Testis (tissue), 3 donors: Measurements from ENCODE around the gene IGSF21. TPM values are rescaled to one million over a fixed set of nuclear protein-coding genes. Genes with fewer than 3 reads are reported as not detected.

Experiments used
- DNase-seq: peaks from one replicate; pipeline ENCODE4 v3.0.0-alpha.2; 2019
- H3K27ac ChIP-seq, 2 donors: fragments of 200-600 bp; sonication (generic); one replicate each; pipeline ENCODE4 v1.5.1; 2019
- H3K27me3 ChIP-seq: fragments of 200-600 bp; sonication (generic); one replicate; pipeline ENCODE4 v1.5.1; 2019
- H3K36me3 ChIP-seq: fragments of 200-600 bp; sonication (generic); one replicate; pipeline ENCODE4 v1.5.1; 2017; ENCODE audit warnings: low read depth; ENCODE audit errors: missing control alignments
- H3K4me1 ChIP-seq: fragments of 200-600 bp; sonication (generic); one replicate; pipeline ENCODE4 v1.5.1; 2019
- H3K4me3 ChIP-seq, 2 donors: fragments of 200-600 bp; sonication (generic); one replicate each; pipeline ENCODE4 v1.5.1; 2017 to 2019
- H3K9me3 ChIP-seq: fragments of 200-600 bp; sonication (generic); one replicate; pipeline ENCODE4 v1.5.1; 2017
- POLR2A ChIP-seq: fragments of 450-650 bp; IDR thresholded peaks from one replicate; pipeline ENCODE4 v1.6.1; 2017; ENCODE audit warnings: antibody characterized with exemption, mild to moderate bottlenecking, moderate library complexity
- WGBS, 2 donors: methylation state at CpG; one replicate each; pipeline ENCODE4 v1.1.5; 2018; 5-methylcytosine and 5-hydroxymethylcytosine counted together
- intact Hi-C: fragments of 100-400 bp; cut with DNase I; formaldehyde crosslinking; loops from one replicate; pipeline ENCODE4 v1.15.1; 2023; ENCODE audit warnings: low total_unique reads
- polyA plus RNA-seq: library from polyadenylated mRNA; stranded (reverse); fragments of 350-450 nt; fragmentation: Illumina TruSeq; extraction: RNeasy Lipid Tissue Mini Kit (QIAGEN cat#74804); gene quantifications from one replicate; pipeline ENCODE4 v1.2.3, GENCODE V29; 2014; ENCODE audit warnings: low read depth, low replicate concordance; ENCODE audit not compliant: insufficient read depth
- total RNA-seq, 2 donors: library from RNA; depleted of rRNA; stranded (reverse); fragments of >200 nt; gene quantifications; one replicate each; pipeline ENCODE4 v1.2.3, GENCODE V29; 2016
- TF ChIP-seq, protein P1 (sequence below), 3 experiments: fragments of 450-650 bp in 2 of 3; fragments of 200-600 bp in 1 of 3; sonication (generic) in 1 of 3; IDR thresholded peaks; one replicate each; pipeline ENCODE4 v1.5.1; 2016 to 2019; ENCODE audit warnings: antibody characterized with exemption in 3 of 3, mild to moderate bottlenecking in 2 of 3, moderate library complexity in 1 of 3

Gene IGSF21
- total and polyA plus RNA-seq, 3 donors from 2014 or later, result 1.7 to 4.2 (median 2.9) TPM

DNA sequence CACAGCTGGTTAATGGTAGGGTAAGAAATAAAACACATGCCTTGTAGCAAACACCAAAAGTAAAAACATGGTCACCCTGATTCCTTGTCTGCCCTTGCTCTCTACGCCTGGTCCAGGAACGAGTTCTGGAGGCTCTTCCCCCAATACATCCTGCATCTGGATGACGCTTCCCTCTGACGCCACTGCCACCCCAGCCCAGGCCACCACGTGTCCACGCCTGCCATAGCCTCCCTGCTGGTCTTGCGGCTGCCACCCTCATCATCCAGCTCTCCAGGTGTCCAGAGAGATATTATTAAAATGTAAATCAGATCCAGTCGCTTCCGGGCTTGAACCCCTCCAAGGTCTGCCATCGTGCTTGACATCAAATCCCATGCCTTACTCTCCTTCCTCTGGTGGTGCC, 39.3 kb downstream of the IGSF21 start:
- no peaks in the 10 kb centered on the region for H3K36me3 ChIP-seq
- H3K27me3 ChIP-seq, result no peaks in the 10 kb centered on the region
- H3K4me1 ChIP-seq, result no peaks in the 10 kb centered on the region
- H3K9me3 ChIP-seq, result no peaks in the 10 kb centered on the region
- H3K4me3 ChIP-seq, result no peak overlapping the region
- 82 to 85% methylated on average over 10 of the region's 10 CpGs for WGBS, 2 donors
- intact Hi-C loops, result no loop called here
- no peak for TF ChIP-seq POLR2A
- TF ChIP-seq, protein P1, sequence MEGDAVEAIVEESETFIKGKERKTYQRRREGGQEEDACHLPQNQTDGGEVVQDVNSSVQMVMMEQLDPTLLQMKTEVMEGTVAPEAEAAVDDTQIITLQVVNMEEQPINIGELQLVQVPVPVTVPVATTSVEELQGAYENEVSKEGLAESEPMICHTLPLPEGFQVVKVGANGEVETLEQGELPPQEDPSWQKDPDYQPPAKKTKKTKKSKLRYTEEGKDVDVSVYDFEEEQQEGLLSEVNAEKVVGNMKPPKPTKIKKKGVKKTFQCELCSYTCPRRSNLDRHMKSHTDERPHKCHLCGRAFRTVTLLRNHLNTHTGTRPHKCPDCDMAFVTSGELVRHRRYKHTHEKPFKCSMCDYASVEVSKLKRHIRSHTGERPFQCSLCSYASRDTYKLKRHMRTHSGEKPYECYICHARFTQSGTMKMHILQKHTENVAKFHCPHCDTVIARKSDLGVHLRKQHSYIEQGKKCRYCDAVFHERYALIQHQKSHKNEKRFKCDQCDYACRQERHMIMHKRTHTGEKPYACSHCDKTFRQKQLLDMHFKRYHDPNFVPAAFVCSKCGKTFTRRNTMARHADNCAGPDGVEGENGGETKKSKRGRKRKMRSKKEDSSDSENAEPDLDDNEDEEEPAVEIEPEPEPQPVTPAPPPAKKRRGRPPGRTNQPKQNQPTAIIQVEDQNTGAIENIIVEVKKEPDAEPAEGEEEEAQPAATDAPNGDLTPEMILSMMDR (IDR thresholded peaks at IDR 0.05), result no peak
- no peak for DNase-seq
- no peak overlapping the region for H3K27ac ChIP-seq

DNA sequence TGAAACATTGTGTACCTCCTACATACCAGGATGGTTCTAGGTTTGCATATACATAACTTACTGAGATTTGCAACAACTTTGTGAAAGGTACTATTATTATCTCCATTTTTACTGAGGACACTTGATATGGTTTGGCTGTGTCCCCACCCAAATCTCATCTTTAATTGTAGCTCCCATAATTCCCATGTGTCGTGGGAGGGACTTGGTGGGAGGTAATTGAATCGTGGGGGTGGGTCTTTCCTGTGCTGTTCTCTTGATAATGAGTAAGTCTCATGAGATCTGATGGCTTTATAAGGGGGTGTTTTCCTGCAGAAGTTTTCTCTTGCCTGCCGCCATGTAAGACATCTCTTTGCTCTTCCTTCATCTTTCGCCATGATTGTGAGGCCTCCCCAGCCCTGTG, 40.1 kb downstream of the IGSF21 start:
- Histone ChIP-seq H3K27me3 (no peaks in the 10 kb centered on the region), H3K4me3 (no peak overlapping the region), H3K27ac (no peak overlapping the region), H3K36me3 (no peaks in the 10 kb centered on the region), H3K9me3 (no peaks in the 10 kb centered on the region), H3K4me1 (no peaks in the 10 kb centered on the region)
- TF ChIP-seq, protein P1 (IDR thresholded peaks at IDR 0.05), result no peak
- no peak for TF ChIP-seq POLR2A
- WGBS, 2 donors, result 80 to 81% methylated on average over 4 of the region's 4 CpGs
- intact Hi-C loops, result no loop called here
- no peak for DNase-seq

DNA sequence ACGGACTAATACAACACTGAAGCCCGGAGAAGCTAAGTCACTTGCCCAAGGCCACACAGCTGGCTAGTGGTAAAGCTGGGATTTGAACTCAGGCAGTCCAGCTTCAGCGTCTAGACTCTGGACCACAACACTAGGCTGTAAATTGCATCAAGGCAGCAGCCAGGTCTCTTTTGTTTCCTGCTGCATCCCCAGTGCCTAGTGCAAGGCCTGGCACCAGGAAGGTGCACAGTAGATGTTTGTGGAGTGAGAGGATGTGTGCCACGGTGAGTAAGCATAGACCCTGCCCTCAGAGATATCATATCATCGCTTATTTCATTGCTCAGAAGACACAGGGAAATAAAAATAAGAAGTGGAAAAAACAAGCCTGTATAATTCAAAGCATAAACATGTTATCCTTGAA, 40.9 kb downstream of the IGSF21 start:
- DNase-seq, result no peak
- no peak overlapping the region for H3K27ac ChIP-seq
- no peaks in the 10 kb centered on the region for H3K27me3 ChIP-seq
- no peaks in the 10 kb centered on the region for H3K36me3 ChIP-seq
- no peak overlapping the region for H3K4me3 ChIP-seq
- 77 to 86% methylated on average over 5 of the region's 5 CpGs for WGBS, 2 donors
- H3K9me3 ChIP-seq, result no peaks in the 10 kb centered on the region
- no peaks in the 10 kb centered on the region for H3K4me1 ChIP-seq
- no peak for TF ChIP-seq POLR2A
- TF ChIP-seq, protein P1 (IDR thresholded peaks at IDR 0.05), result no peak
- intact Hi-C loops, result no loop called here

DNA sequence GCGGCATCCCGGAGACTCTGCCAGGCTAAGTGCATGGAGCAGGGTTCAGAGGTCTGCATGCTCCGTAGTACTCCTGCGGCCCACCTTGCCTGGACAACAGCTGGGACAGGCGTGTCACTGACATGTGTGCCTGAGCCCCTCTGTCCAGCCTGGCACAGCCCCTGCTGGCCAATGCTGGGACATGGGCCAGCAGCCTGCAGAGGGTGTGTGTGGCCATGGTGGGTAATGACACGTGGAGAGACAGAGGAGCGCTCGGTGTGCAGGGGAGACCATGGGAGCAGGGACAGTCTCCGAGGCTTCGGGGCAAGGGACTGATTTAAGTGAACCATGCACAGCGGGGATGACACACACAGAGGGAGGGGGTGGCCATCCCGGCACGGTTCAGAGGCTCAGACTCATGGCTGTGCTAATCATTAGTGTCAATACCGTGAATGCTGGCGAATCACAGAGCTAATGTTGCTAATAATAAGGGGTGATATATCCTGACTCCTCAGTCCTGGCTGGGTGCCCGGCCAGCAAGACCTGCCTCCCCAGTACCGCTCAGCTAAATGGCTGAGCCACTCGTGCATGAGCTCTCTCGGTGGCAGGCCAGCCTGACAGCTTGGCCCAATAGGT, 41.5 kb downstream of the IGSF21 start:
- H3K4me1 ChIP-seq, result no peaks in the 10 kb centered on the region
- no peaks in the 10 kb centered on the region for H3K9me3 ChIP-seq
- no peak overlapping the region for H3K4me3 ChIP-seq
- intact Hi-C loops, result no loop called here
- TF ChIP-seq, protein P1 (IDR thresholded peaks at IDR 0.05), result peak in 1 of 3 experiments; percentile 13
- no peak for TF ChIP-seq POLR2A
- H3K36me3 ChIP-seq, result no peaks in the 10 kb centered on the region
- H3K27me3 ChIP-seq, result no peaks in the 10 kb centered on the region
- H3K27ac ChIP-seq, result no peak overlapping the region
- 59 to 72% methylated on average over 18 to 19 of the region's 19 CpGs for WGBS, 2 donors
- DNase-seq, result no peak
